Brain microvascular endothelial cell (primary cell): ENCODE results near the gene NDUFA11.
"Not testable (repeated sequence)": the region's sequence is repeated elsewhere in the genome, so short reads cannot be mapped to it uniquely, and the experiment has no call there.

ENCODE experiments used
- DNase-seq: peaks from one replicate; pipeline ENCODE4 v3.0.0-alpha.2; 2020
- H3K27ac ChIP-seq: fragments of 250-450 bp; sonication (Bioruptor Pico); 2 replicates; pipeline ENCODE4 v1.5.1; 2020; ENCODE audit warnings: mild to moderate bottlenecking, moderate library complexity
- H3K27me3 ChIP-seq: fragments of 250-450 bp; sonication (Bioruptor Pico); replicated peaks from 2 replicates; pipeline ENCODE4 v1.5.1; 2020; ENCODE audit warnings: mild to moderate bottlenecking
- H3K36me3 ChIP-seq: fragments of 250-450 bp; sonication (Bioruptor Pico); replicated peaks from 2 replicates; pipeline ENCODE4 v1.5.1; 2020; ENCODE audit warnings: mild to moderate bottlenecking
- H3K4me3 ChIP-seq: 2 replicates; pipeline ENCODE4 v1.5.1; 2011; ENCODE audit warnings: low read depth, mild to moderate bottlenecking, control low read depth, low read length, moderate library complexity
- CTCF ChIP-seq: IDR thresholded peaks from 2 replicates; pipeline ENCODE4 v1.5.1; 2011; ENCODE audit warnings: low read depth, mild to moderate bottlenecking, moderate library complexity, low read length, control low read depth, inconsistent platforms; ENCODE audit errors: missing control alignments
- in situ Hi-C: cut with HindIII; loops from 2 replicates; pipeline ENCODE4 v1.10.0; 2017; ENCODE audit warnings: low sequenced_read_pairs, low pct_ligation_motif_present

The NDUFA11 gene

GRCh38 chr19:5863030-5863665, 40.4 kb downstream of the NDUFA11 start:
- no peaks in the 10 kb centered on the region for H3K27me3 ChIP-seq
- no peak overlapping the region for H3K4me3 ChIP-seq
- no peak for DNase-seq
- TF ChIP-seq CTCF = no peak
- H3K27ac ChIP-seq = no peak overlapping the region
- H3K36me3 ChIP-seq = no peaks in the 10 kb centered on the region
- in situ Hi-C loops = no loop called here

GRCh38 chr19:5857203-5858081, 46.1 kb downstream of the NDUFA11 start:
- no peak overlapping the region for H3K4me3 ChIP-seq
- no peak for DNase-seq
- peaks cover 6% of the 10 kb centered on the region for H3K27me3 ChIP-seq
- no peak for TF ChIP-seq CTCF
- in situ Hi-C loops = no loop called here
- no peaks in the 10 kb centered on the region for H3K36me3 ChIP-seq
- H3K27ac ChIP-seq = no peak overlapping the region

DNA sequence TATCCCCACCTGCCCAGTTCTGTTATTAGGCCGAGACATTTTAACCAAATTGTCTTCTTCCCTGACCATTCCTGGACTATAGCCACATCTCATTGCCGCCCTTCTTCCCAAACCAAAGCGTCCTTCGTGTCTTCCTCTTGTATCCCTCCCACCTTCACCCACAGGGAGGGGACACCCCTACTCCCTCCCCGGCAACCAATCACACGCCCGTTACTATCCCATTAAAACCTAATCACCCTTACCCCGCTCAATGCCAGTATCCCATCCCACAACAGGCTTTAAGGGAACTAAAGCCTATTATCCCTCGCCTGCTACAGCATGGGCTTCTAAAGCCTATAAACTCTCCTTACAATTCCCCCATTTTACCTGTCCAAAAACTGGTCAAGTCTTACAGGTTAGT, 48.4 kb downstream of the NDUFA11 start:
- not testable (repeated sequence) for H3K27me3 ChIP-seq

GRCh38 chr19:5854121-5854520, 49.5 kb downstream of the NDUFA11 start:
- H3K36me3 ChIP-seq, H3K27ac ChIP-seq, H3K4me3 ChIP-seq, in situ Hi-C loops, H3K27me3 ChIP-seq, DNase-seq: not testable (repeated sequence)

More for the DNA sequence above, 48.4 kb downstream of the NDUFA11 start:
- DNase-seq, H3K36me3 ChIP-seq, H3K4me3 ChIP-seq, H3K27ac ChIP-seq, in situ Hi-C loops: not testable (repeated sequence)

DNA sequence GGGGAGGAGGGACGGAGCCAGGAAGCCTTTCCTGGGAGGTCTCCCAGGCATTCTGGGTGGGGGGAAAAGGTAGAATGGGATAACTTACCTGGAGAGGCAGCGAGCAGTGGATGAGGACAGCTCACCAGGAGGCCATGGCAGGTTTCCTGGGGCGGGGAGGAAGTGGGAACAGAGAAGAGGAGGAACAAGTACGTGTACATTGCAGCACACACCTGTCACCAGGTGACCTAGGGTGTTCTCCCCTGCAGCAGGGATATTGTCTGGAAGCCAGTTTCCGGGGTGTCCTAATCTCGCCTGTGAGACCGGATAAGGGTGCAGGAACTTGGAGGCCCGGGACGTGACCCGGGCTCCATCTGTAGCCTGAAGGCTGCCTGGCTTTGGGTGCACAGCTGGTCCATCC, 52.3 kb downstream of the NDUFA11 start, which contains the start of gene FUT3:
Gene FUT3, minus strand, starts transcription at position 148 of the 400 bp plus-strand sequence.
- no peaks in the 10 kb centered on the region for H3K36me3 ChIP-seq
- in situ Hi-C loops = no loop called here
- no peak for TF ChIP-seq CTCF
- peaks cover 6% of the 10 kb centered on the region for H3K27me3 ChIP-seq
- no peak within 1 kb of the TSS for H3K4me3 ChIP-seq
- no peak for DNase-seq
- no peak within 1 kb of the TSS for H3K27ac ChIP-seq

- in situ Hi-C loops = no loop called here
- Histone ChIP-seq H3K4me3 (no peak overlapping the region), H3K27ac (no peak overlapping the region), H3K36me3 (no peaks in the 10 kb centered on the region), H3K27me3 (peaks cover 3% of the 10 kb centered on the region)
- DNase-seq = peak; percentile 53
- TF ChIP-seq CTCF = no peak
These were observed 52.8 kb downstream of the NDUFA11 start for GRCh38 chr19:5850743-5851293.
